Endothelial cell of umbilical vein (primary cell): Measurements from ENCODE around the gene ADD1. TPM values are rescaled to one million over a fixed set of nuclear protein-coding genes. Genes with fewer than 3 reads are reported as not detected.

Experiments used
- BruUV-seq: library from RNA; stranded (reverse); fragments of 400-500 nt; replicated peaks from 2 replicates; lab custom pipeline; 2021; lab: Mats Ljungman, UMichigan
- CTCF ChIA-PET: fragments of 300-600, 350-600 bp; sonication (Branson Sonifier 250); formaldehyde crosslinking; loops from one replicate; lab custom pipeline; 2021; ENCODE audit warnings: antibody characterized with exemption, inconsistent platforms; lab: Charles Lee
- POLR2A ChIA-PET: fragments of 300-600, 350-600 bp; sonication (Branson Sonifier 250); formaldehyde crosslinking; loops from one replicate; lab custom pipeline; 2021; ENCODE audit warnings: antibody characterized with exemption, inconsistent platforms; lab: Charles Lee
- DNase-seq: peaks from one replicate; pipeline ENCODE4 v3.0.0-alpha.2; 2011; ENCODE audit warnings: low read depth, low spot score
- FAIRE-seq: peaks from 2 replicates; lab custom pipeline; 2011; peaks lifted over from hg19 to GRCh38; lab: Jason Lieb, UNC
- H2AFZ ChIP-seq: 2 replicates; pipeline ENCODE4 v1.6.0; 2012; ENCODE audit warnings: low read depth, low read length, control low read depth, inconsistent platforms
- H3K27ac ChIP-seq: 2 replicates; pipeline ENCODE4 v1.5.1; 2011; ENCODE audit warnings: low read depth, mild to moderate bottlenecking, control low read depth, low read length, moderate library complexity; ENCODE audit not compliant: insufficient read depth
- H3K27me3 ChIP-seq, 2 experiments: 2 replicates each; pipeline versions ENCODE4 v1.6.0 to v1.6.1; 2011; ENCODE audit warnings: low read length in 2 of 2, mixed read lengths in 1 of 2; ENCODE audit not compliant: control insufficient read depth in 2 of 2, insufficient read depth in 2 of 2
- H3K36me3 ChIP-seq, 2 experiments: 2 replicates in 1 of 2; 3 replicates in 1 of 2; pipeline ENCODE4 v1.5.1; 2011; ENCODE audit warnings: low read length in 2 of 2, mild to moderate bottlenecking in 1 of 2, moderate library complexity in 1 of 2; ENCODE audit not compliant: control insufficient read depth in 2 of 2, insufficient read depth in 2 of 2; ENCODE audit errors: extremely low read depth in 1 of 2
- H3K4me1 ChIP-seq: 3 replicates; pipeline ENCODE4 v1.5.1; 2011; ENCODE audit warnings: mild to moderate bottlenecking, low read length; ENCODE audit not compliant: control insufficient read depth, insufficient read depth; ENCODE audit errors: extremely low read depth
- H3K4me2 ChIP-seq: 2 replicates; pipeline ENCODE4 v1.6.1; 2011; ENCODE audit warnings: low read length, control low read depth, mixed read lengths; ENCODE audit not compliant: insufficient read depth
- H3K4me3 ChIP-seq, 3 experiments: fragments of 200-600 bp in 1 of 3; sonication (generic), shearing (Covaris generic) in 1 of 3; replicated peaks in 1 of 3; 2 replicates each; pipeline ENCODE4 v1.5.1; 2011 to 2016; ENCODE audit warnings: control low read depth in 3 of 3, low read length in 3 of 3, mild to moderate bottlenecking in 2 of 3, inconsistent platforms in 1 of 3, low read depth in 1 of 3, moderate library complexity in 1 of 3; ENCODE audit not compliant: insufficient read depth in 1 of 3
- H3K79me2 ChIP-seq: 2 replicates; pipeline ENCODE4 v1.6.0; 2012; ENCODE audit warnings: low read length, inconsistent platforms; ENCODE audit not compliant: control insufficient read depth, insufficient read depth
- H3K9ac ChIP-seq: replicated peaks from 2 replicates; pipeline ENCODE3; 2011; ENCODE audit warnings: low read length, control low read depth; ENCODE audit not compliant: insufficient read depth; ENCODE audit errors: extremely low read depth
- H3K9me1 ChIP-seq: replicated peaks from 3 replicates; pipeline ENCODE4 v1.6.0; 2011; ENCODE audit warnings: mild to moderate bottlenecking, low read length; ENCODE audit not compliant: control insufficient read depth, insufficient read depth; ENCODE audit errors: extremely low read depth
- H3K9me3 ChIP-seq: replicated peaks from 2 replicates; pipeline ENCODE4 v1.5.1; 2012; ENCODE audit warnings: low read length, inconsistent platforms; ENCODE audit not compliant: control insufficient read depth, insufficient read depth
- H4K20me1 ChIP-seq: replicated peaks from 2 replicates; pipeline ENCODE3; 2011; ENCODE audit warnings: mild to moderate bottlenecking, low read length; ENCODE audit not compliant: control insufficient read depth, insufficient read depth; ENCODE audit errors: extremely low read depth
- EZH2 ChIP-seq: IDR thresholded peaks from 2 replicates; pipeline ENCODE4 v1.6.1; 2012; ENCODE audit warnings: borderline replicate concordance, low read depth, mild to moderate bottlenecking, moderate library complexity, low read length, inconsistent platforms; ENCODE audit not compliant: severe bottlenecking
- FOS ChIP-seq: IDR thresholded peaks from 2 replicates; pipeline ENCODE4 v1.6.1; 2011; ENCODE audit warnings: mild to moderate bottlenecking, low read length, moderate library complexity, borderline replicate concordance; ENCODE audit not compliant: insufficient read depth
- GATA2 ChIP-seq: IDR thresholded peaks from 2 replicates; pipeline ENCODE4 v1.7.0; 2011; ENCODE audit warnings: low read depth, mild to moderate bottlenecking, moderate library complexity, mixed read lengths, low read length; ENCODE audit not compliant: insufficient read length, insufficient read depth
- MYC ChIP-seq: IDR thresholded peaks from one replicate; pipeline ENCODE4 v1.6.1; 2011; ENCODE audit warnings: mild to moderate bottlenecking, low read depth, low read length
- POLR2A ChIP-seq: IDR thresholded peaks from 2 replicates; pipeline ENCODE4 v1.6.1; 2012; ENCODE audit warnings: low read depth, mild to moderate bottlenecking, control low read depth, low read length
- POLR2AphosphoS5 ChIP-seq: IDR thresholded peaks from 2 replicates; pipeline ENCODE4 v1.6.1; 2012; ENCODE audit warnings: low read depth, mild to moderate bottlenecking, control low read depth, low read length, moderate library complexity; ENCODE audit not compliant: insufficient read depth
- dilution Hi-C: fragments of 300-500 bp; cut with MboI; formaldehyde crosslinking; loops from one replicate; pipeline ENCODE4 v1.15.0; 2019; ENCODE audit warnings: low sequenced_read_pairs; ENCODE audit not compliant: extremely low pct_ligation_motif_present
- intact Hi-C: fragments of 100-400 bp; cut with micrococcal nuclease; formaldehyde crosslinking; loops from one replicate; pipeline ENCODE4 v1.10.0; 2022
- polyA plus RNA-seq, 4 experiments: library from polyadenylated mRNA; depleted of rRNA in 3 of 4; stranded (reverse) in 3 of 4; unstranded in 1 of 4; fragments of >200 nt; gene quantifications; 2 replicates each; pipeline versions ENCODE4 v1.2.1 to v1.2.3, GENCODE V29; 2011 to 2012; ENCODE audit warnings: missing spikeins in 1 of 4
- total RNA-seq: library from RNA; stranded (reverse); gene quantifications from 2 replicates; pipeline ENCODE4 v1.2.3, GENCODE V29; 2021
- TF ChIP-seq, protein P1 (sequence below): IDR thresholded peaks from 2 replicates; pipeline ENCODE4 v1.6.1; 2011; ENCODE audit not compliant: insufficient read depth, insufficient read length
- TF ChIP-seq, protein P2 (sequence below), 2 donors: IDR thresholded peaks; 1 replicate in 1 of 2; 2 replicates in 1 of 2; pipeline ENCODE4 v1.5.1; 2011; ENCODE audit warnings: low read length in 2 of 2, mild to moderate bottlenecking in 2 of 2, moderate library complexity in 2 of 2, control low read depth in 1 of 2, inconsistent platforms in 1 of 2, low read depth in 1 of 2; ENCODE audit not compliant: insufficient read depth in 1 of 2; ENCODE audit errors: extremely low read depth in 1 of 2

The ADD1 gene
- total and polyA plus RNA-seq, 2 donors (not counting 3 experiments of a cell fraction or from before 2014, with no cell fraction given) = 219 to 305 TPM

DNA sequence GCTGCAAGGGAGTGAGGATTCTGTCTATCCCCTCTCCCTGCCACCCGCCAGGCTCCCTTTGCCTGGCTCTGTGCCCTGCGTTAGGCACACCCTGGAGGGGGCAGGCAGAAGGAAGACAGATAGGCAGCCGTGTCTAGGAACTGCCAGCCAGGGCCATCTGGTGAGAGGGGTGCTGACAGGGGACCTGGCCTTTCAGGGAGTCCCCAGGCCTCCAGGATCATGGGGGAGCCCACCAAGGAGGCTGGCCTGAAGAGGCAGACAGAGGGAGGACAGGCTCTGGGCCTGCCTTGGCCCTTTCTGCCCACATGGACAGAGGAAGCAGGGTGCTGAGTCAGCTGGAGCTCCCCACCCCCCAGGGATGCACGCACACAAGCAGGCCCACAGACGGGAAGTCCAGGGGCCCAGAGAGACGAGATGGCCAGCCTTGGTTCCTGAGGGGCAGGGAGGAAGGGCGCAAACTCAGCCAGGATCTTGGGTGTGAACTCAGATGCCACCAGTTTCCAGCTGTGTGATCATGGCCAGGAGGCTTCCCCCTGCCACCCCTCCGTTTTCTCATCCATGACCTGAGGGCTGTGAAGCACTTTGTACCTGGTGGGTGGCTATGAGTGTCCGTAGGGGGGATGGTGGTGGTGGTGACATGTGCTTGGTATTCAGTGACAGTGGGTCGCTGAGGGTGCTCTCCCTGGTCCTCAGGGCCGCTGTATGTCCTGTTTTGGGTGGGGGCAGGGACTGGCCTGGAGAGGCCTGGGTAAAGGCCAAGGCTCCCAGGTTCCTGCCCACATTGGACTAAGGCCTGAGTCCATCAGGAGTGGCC lies 49.0 kb upstream of the ADD1 start:
- dilution Hi-C loops (no loop called here), intact Hi-C loops (loop anchor here (1.0 kb wide), 1 partner anchor 18 kb away; no protein-coding TSS in a partner anchor)
- peaks cover 33% of the 10 kb centered on the region for H3K79me2 ChIP-seq
- H3K27me3 ChIP-seq = no peaks in the 10 kb centered on the region
- no peaks in the 10 kb centered on the region for H3K9me3 ChIP-seq
- H2AFZ ChIP-seq = peak overlapping the region; percentile 68
- peaks cover 61% of the 10 kb centered on the region for H3K4me1 ChIP-seq
- peak overlapping the region; percentile 35 for H3K4me2 ChIP-seq
- POLR2A ChIA-PET = no interaction called here
- H3K9ac ChIP-seq = peak overlapping the region; percentile 20
- peak overlapping the region; percentile 76 for H3K27ac ChIP-seq
- no peak overlapping the region for H3K4me3 ChIP-seq
- no TSS peak for BruUV-seq
- CTCF ChIA-PET = interaction anchor here (0.6 to 1.2 kb wide), 4 partner anchors 11 to 269 kb away, joined by 3 to 4 read pairs (median 4); no protein-coding TSS in a partner anchor
- no peaks in the 10 kb centered on the region for H3K9me1 ChIP-seq
- peak; percentile 90 for FAIRE-seq
- H3K36me3 ChIP-seq = no peaks in the 10 kb centered on the region
- TF ChIP-seq POLR2A (peak; percentile 33), POLR2AphosphoS5 (peak; percentile 66), MYC (peak; percentile 41), GATA2 (no peak)
- TF ChIP-seq, protein P1, sequence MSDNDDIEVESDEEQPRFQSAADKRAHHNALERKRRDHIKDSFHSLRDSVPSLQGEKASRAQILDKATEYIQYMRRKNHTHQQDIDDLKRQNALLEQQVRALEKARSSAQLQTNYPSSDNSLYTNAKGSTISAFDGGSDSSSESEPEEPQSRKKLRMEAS = peak; percentile 23
- H4K20me1 ChIP-seq = no peaks in the 10 kb centered on the region
- peak; percentile 65 for DNase-seq

DNA sequence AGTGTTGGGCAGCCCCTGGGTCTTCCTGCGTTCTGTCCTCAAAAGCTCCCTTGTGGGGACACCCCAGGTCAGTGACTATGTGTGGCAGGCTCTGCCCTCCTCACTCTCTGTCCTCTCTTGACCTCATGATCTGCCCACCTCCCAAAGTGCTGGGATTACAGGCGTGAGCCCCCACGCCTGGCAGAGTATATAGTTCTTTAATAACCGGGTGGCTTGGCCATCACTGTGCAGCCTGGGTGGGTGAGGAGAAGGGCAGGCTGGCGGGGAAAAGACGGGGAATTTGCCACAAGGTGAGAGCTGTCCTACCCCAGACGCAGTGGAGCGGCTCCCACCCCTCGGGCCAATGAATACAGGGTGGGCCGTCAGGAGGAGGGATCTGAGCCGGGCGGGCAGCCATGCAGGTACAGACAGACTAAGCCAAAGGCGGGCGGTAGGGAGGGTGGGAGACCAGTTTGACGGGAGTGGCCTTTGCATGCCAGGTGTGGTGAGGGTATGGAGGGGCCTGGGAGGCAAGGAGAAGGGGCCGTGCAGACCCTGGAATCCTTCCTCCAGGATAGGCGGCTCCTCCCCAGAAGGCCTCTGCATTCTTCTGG lies 48.2 kb upstream of the ADD1 start:
- H3K27ac ChIP-seq = peak overlapping the region; percentile 76

More for the DNA sequence above, 48.2 kb upstream of the ADD1 start:
- H3K4me2 ChIP-seq = no peak overlapping the region
- H3K4me1 ChIP-seq = peaks cover 63% of the 10 kb centered on the region
- peaks cover 40% of the 10 kb centered on the region for H3K79me2 ChIP-seq
- dilution Hi-C loops (no loop called here), intact Hi-C loops (no loop called here)
- TF ChIP-seq MYC (no peak), EZH2 (no peak), FOS (no peak)
- TF ChIP-seq, protein P2, sequence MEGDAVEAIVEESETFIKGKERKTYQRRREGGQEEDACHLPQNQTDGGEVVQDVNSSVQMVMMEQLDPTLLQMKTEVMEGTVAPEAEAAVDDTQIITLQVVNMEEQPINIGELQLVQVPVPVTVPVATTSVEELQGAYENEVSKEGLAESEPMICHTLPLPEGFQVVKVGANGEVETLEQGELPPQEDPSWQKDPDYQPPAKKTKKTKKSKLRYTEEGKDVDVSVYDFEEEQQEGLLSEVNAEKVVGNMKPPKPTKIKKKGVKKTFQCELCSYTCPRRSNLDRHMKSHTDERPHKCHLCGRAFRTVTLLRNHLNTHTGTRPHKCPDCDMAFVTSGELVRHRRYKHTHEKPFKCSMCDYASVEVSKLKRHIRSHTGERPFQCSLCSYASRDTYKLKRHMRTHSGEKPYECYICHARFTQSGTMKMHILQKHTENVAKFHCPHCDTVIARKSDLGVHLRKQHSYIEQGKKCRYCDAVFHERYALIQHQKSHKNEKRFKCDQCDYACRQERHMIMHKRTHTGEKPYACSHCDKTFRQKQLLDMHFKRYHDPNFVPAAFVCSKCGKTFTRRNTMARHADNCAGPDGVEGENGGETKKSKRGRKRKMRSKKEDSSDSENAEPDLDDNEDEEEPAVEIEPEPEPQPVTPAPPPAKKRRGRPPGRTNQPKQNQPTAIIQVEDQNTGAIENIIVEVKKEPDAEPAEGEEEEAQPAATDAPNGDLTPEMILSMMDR (IDR thresholded peaks at IDR 0.05; ENCODE audit: extremely low read depth in 1 of 2, insufficient read depth in 1 of 2, low read depth in 1 of 2, low read length in 2 of 2) = no peak
- BruUV-seq = no TSS peak
- DNase-seq = no peak
- ChIA-PET CTCF (interaction anchor here (1.1 to 1.2 kb wide), 3 partner anchors 12 to 32 kb away, joined by 3 to 4 read pairs (median 3); no protein-coding TSS in a partner anchor), POLR2A (no interaction called here)
- no peak overlapping the region for H3K4me3 ChIP-seq
- peak overlapping the region; percentile 1 for H3K9ac ChIP-seq
- no peaks in the 10 kb centered on the region for H4K20me1 ChIP-seq
- no peaks in the 10 kb centered on the region for H3K9me1 ChIP-seq
- FAIRE-seq = no peak
- H3K9me3 ChIP-seq = no peaks in the 10 kb centered on the region
- H3K36me3 ChIP-seq = no peaks in the 10 kb centered on the region
- H2AFZ ChIP-seq = no peak overlapping the region
- H3K27me3 ChIP-seq = no peaks in the 10 kb centered on the region
